T-helper 2 cell treated with Interferon-gamma antibody and Interleukin-4, amounts not matched to agents 5 μg/mL and 100 μg/mL, for 36 hours (primary cell): ENCODE measurements around the gene PPDPF.
"Not testable (repeated sequence)": the region's sequence is repeated elsewhere in the genome, so short reads cannot be mapped to it uniquely, and the experiment has no call there.

Experiments used
- DNase-seq: peaks from one replicate; pipeline ENCODE4 v3.0.0; 2021; ENCODE audit warnings: low spot score
- H3K27ac Mint-ChIP-seq: one replicate; pipeline ENCODE4 v1.8.0; 2021; ENCODE audit warnings: mild to moderate bottlenecking, mixed read lengths
- H3K27me3 Mint-ChIP-seq: one replicate; pipeline ENCODE4 v1.8.0; 2021; ENCODE audit warnings: low read depth, mixed read lengths
- H3K36me3 Mint-ChIP-seq: one replicate; pipeline ENCODE4 v1.8.0; 2021; ENCODE audit warnings: low read depth, mixed read lengths
- H3K4me1 Mint-ChIP-seq: one replicate; pipeline ENCODE4 v1.8.0; 2021; ENCODE audit warnings: low read depth, mixed read lengths
- H3K4me3 Mint-ChIP-seq: one replicate; pipeline ENCODE4 v1.8.0; 2022; ENCODE audit warnings: mild to moderate bottlenecking, moderate library complexity, mixed read lengths
- H3K9me3 Mint-ChIP-seq: one replicate; pipeline ENCODE4 v1.8.0; 2021; ENCODE audit warnings: mixed read lengths

PPDPF gene

DNA sequence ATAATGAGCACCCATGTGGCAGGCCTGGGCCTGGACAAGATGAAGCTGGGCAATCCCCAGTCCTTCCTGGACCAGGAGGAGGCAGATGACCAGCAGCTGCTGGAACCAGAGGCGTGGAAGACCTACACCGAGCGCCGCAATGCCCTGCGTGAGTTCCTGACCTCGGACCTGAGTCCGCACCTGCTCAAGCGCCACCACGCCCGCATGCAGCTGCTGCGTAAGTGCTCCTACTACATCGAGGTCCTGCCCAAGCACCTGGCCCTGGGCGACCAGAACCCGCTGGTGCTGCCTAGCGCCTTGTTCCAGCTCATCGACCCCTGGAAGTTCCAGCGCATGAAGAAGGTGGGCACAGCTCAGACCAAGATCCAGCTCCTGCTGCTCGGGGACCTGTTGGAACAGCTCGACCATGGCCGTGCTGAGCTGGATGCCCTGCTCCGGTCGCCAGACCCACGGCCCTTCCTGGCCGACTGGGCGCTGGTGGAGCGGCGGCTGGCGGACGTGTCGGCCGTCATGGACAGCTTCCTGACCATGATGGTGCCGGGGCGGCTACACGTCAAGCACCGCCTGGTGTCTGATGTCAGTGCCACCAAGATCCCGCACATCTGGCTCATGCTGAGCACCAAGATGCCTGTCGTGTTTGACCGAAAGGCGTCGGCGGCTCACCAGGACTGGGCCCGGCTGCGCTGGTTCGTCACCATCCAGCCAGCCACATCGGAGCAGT, 35.3 kb downstream of the PPDPF start:
- no peak for DNase-seq
- no peaks in the 10 kb centered on the region for H3K9me3 Mint-ChIP-seq
- no peak overlapping the region for H3K27ac Mint-ChIP-seq
- H3K4me1 Mint-ChIP-seq, result peaks cover 12% of the 10 kb centered on the region
- peaks cover 11% of the 10 kb centered on the region for H3K27me3 Mint-ChIP-seq
- H3K36me3 Mint-ChIP-seq, result peaks cover 5% of the 10 kb centered on the region
- H3K4me3 Mint-ChIP-seq, result no peak overlapping the region

DNA sequence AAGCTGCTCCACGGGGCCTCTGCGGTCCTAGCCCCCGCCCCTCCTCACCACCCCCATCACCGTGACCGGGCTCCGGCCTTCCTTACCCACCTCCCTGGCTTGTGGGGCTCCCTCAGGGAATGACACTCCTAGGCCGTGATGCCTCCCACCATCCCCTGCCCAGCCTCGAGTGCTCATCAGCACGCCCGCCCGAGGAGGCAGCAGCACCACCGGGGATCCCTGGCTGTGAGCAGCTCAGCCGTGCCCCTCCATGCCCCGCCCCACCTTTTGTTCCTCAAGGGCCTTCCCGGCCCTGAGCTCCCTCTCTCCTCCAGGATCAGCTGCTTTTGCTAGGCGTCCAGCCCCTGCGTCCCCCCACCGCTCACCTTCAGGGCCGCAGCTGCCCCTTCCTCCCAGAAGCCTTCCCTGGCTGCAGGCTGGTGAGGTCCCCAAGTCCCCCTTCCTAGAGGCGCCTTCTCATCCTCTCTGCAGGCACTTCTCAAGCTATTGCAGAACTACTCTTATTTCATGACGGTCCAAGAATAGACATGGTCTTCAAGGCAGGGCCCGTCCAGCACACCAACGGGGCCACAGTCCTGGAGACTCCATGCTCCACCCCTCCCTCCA, 36.4 kb downstream of the PPDPF start:
- Mint-ChIP-seq H3K4me3 (no peak overlapping the region), H3K27ac (no peak overlapping the region), H3K36me3 (peaks cover 7% of the 10 kb centered on the region)

DNA sequence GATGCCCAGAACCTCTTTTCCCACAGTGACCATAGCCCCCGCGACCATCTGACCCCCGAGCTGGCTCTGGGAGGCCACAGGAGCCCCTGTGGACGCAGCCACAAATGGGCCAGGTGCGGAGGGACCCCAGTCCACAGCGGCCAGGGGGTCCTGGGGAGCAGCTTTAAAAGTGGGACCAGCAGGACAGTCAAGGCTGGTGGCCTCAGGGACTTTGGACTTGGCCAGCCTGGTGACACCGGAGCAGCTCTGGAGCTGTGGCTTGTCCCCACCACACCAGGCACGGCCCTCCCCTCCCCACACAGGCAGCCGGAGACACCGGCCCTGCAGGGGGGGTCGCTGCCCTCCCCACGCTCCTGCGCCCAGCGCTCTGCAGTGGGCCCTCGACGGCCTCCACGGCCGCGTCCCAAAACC, 36.9 kb downstream of the PPDPF start:
- peaks cover 7% of the 10 kb centered on the region for H3K27me3 Mint-ChIP-seq

More for the DNA sequence above, 36.4 kb downstream of the PPDPF start:
- Mint-ChIP-seq H3K9me3 (no peaks in the 10 kb centered on the region), H3K4me1 (peaks cover 12% of the 10 kb centered on the region), H3K27me3 (peaks cover 8% of the 10 kb centered on the region)
- DNase-seq, result no peak

DNA sequence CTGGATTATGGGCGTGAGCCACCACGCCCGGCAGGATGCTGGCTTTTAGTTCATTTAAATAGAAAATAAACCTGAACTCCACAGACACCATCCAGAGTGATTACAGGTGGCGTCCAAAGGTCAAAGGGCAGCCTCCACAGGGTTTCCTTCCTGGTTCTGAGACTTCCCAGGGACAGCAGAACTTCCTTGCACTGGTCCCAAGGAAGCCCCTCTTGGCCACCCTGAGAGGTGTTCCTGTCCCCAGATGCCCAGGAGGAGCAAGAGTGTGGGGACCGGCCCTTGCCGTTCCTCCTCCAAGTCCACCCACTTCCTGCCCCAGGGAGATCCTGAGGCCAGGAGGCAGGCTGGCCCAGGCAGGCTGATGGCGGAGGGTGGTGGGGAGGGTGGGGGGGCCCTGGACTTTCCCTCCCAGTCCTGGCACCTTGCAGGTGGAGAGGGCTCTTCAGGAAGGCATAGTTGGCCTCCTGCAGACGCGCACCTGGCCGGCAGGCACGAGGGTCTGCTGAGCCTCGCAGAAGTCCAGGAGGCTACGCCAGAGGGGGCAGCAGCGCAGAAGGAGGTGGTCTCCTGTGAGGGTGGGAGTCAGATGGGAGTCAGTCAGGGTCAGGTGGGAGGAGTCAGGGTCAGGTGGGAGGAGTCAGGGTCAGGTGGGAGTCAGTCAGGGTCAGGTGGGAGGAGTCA, 38.4 kb downstream of the PPDPF start:
- no peaks in the 10 kb centered on the region for H3K9me3 Mint-ChIP-seq
- H3K4me1 Mint-ChIP-seq, result no peaks in the 10 kb centered on the region
- DNase-seq, result no peak
- H3K27ac Mint-ChIP-seq, result no peak overlapping the region
- H3K27me3 Mint-ChIP-seq, result no peaks in the 10 kb centered on the region
- H3K4me3 Mint-ChIP-seq, result no peak overlapping the region
- H3K36me3 Mint-ChIP-seq, result peaks cover 7% of the 10 kb centered on the region

More for the DNA sequence above, 36.9 kb downstream of the PPDPF start:
- Mint-ChIP-seq H3K27ac (no peak overlapping the region), H3K9me3 (no peaks in the 10 kb centered on the region), H3K36me3 (peaks cover 7% of the 10 kb centered on the region), H3K4me1 (peaks cover 7% of the 10 kb centered on the region), H3K4me3 (no peak overlapping the region)
- no peak for DNase-seq

DNA sequence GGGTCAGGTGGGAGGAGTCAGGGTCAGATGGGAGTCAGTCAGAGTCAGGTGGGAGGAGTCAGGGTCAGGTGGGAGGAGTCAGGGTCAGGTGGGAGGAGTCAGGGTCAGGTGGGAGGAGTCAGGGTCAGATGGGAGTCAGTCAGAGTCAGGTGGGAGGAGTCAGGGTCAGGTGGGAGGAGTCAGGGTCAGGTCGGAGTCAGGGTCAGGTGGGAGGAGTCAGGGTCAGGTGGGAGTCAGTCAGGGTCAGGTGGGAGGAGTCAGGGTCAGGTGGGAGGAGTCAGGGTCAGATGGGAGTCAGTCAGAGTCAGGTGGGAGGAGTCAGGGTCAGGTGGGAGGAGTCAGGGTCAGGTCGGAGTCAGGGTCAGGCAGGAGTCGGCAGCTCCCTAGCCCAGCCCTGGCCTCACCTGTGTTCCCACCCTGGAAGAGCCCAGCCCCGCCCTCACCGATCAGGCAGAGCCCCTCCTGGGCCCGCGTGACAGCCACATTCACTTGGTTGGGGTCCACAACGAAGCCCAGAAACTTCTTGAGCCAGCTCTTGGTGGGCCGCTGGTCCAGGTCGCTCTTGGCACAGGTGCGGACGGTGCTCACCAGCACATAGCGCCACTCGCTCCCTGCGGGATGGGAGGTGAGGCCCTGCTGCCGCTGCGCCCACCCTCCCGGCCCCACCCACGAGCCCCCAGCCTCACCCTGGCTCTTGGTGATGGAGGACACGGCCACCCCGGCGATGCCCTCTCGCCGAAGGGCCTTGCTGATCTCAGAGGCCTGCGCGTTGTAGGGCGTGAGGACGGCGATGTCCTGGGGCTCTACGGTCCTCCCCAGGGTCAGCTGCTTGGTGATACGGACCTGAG, 39.1 kb downstream of the PPDPF start:
- not testable (repeated sequence) for H3K27me3 Mint-ChIP-seq, DNase-seq

DNA sequence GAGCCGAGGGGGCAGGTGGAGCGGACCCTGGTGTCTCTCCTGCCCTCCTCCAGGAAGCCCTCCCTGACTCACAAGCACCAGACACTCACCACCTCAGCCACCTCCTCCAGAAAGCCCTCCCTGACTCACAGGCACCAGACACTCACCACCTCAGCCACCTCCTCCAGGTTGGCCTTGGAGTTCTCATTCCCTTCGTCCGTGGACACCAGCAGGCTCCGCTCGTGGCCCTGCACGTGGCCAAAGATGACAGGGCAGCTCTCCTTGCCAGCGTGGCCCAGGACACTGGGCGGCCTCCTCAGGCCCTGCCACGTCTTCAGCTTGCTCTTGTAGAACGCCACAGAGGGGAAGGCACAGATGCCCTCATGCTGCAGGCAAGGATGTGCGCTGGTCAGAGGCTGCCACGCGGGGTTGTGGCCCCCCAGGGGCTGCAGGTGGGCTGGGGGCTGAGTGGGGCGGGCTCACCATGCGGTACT, 39.8 kb downstream of the PPDPF start:
- H3K4me1 Mint-ChIP-seq, result no peaks in the 10 kb centered on the region
- DNase-seq, result no peak
- H3K36me3 Mint-ChIP-seq, result peaks cover 7% of the 10 kb centered on the region
- H3K9me3 Mint-ChIP-seq, result no peaks in the 10 kb centered on the region
- no peak overlapping the region for H3K4me3 Mint-ChIP-seq
- H3K27me3 Mint-ChIP-seq, result no peaks in the 10 kb centered on the region
- no peak overlapping the region for H3K27ac Mint-ChIP-seq

More for the DNA sequence above, 39.1 kb downstream of the PPDPF start:
- H3K4me3 Mint-ChIP-seq, H3K36me3 Mint-ChIP-seq, H3K4me1 Mint-ChIP-seq, H3K27ac Mint-ChIP-seq, H3K9me3 Mint-ChIP-seq: not testable (repeated sequence)

DNA sequence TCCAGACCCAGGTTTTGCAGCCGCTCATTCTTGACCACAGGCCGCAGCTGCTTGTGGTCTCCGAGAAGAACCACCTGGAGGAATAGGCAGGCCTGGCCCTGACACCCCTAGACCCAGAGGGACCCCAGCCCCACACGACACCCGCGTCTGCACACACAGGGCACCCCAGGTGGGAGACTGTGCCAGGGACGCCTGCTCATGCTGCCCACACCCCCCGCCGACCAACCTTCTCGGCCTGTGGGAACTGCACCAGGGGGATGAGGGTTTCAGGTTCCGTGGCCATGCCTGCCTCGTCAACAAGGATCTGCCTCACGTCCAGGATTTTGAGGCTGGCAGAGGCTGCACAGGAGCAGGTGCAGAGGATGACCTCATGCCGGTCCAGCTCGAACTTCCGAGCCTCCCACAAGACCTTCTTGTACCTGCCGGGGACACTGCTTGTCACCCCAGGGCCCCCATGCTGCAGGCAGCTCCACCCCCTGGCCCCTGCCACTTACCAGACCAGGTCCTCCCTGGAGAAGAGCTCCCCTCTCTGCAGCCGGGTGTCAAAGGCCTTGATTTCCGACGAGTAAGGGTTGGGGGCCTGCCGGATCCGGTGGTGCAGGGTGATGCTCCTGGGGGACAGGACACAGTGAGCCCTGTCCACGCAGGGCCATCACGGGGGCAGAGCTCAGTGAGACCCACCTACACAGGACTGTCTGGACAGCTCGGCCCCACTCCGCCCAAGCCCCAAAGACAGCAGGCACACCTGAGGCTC, 40.5 kb downstream of the PPDPF start:
- Mint-ChIP-seq H3K27me3 (no peaks in the 10 kb centered on the region), H3K27ac (no peak overlapping the region), H3K4me3 (no peak overlapping the region), H3K36me3 (peaks cover 8% of the 10 kb centered on the region), H3K9me3 (no peaks in the 10 kb centered on the region), H3K4me1 (no peaks in the 10 kb centered on the region)
- no peak for DNase-seq

DNA sequence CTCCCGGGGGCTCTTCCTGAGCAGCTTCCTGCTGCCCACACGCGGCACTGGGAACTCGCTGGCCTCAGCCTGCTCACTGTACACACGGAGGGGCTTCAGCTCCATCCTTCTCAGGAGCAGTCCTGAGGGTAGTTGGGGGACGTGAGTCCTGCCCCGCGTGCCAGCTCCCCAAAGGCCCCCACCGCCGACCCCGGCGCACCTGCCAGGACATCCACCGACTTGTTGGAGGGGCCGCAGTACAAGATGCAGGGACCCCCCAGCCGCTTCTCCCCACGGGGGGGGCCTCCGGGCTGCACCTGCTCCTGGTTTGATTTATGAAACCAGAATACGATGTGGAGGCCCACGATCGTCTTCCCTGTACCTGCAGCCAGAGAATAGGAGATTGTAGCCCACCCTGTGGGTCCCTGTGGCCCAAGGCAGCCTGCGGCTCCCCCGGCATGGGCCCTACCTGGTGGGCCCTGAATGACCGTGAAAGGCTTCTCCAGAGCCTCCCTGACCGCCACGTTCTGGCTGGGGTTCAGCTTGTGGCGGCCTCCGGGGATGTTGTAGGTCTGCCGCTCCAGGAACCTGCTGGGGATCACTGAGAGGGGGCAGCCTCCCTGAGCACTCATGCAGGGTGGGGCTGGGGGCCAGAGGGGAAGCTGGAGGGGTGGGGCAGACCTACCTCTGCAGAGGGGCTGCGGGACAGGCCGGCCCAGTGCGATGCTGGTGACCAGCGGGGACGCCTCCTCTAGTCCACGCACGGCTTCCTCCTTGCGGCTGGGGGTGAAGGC, 41.2 kb downstream of the PPDPF start:
- Mint-ChIP-seq H3K27ac (no peak overlapping the region), H3K4me3 (no peak overlapping the region), H3K9me3 (no peaks in the 10 kb centered on the region), H3K4me1 (no peaks in the 10 kb centered on the region), H3K36me3 (peaks cover 8% of the 10 kb centered on the region), H3K27me3 (no peaks in the 10 kb centered on the region)
- DNase-seq, result no peak

DNA sequence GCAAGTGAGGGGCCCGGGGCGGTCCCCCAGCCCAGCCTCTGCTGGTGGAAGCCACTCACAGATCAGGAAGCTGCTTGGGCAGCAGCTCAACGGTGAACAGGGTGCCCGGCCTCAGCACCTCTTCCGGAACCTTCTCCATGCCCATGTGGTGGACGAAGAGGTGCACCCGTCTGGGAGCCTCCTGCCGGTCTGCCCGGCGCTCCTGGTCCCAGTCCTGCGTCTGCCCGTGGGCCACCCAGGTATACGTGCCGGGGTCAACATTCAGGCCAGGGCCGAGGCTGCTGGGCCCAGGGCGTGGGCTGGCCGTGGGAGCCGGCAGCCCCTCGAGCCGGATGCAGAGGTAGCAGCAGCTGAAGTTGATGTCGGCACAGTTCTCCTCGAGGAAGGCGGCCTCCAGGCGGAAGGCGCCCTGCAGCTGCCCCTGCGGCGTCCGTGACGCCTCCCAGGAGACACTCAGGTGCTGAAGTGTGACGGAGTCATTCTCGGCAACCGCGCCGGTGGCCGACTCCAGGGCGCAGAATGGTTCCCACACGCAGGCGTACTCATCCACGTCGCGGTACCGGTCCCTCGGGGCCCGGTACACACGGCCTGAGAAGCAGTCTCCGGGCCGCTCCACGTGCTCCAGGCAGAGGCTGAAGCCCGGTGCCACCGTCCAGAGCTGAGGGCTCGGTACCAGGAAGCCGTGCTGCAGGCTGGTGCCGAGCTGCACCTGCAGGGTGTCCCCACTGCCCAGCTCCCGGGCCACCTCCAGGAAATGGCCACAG, 42.1 kb downstream of the PPDPF start:
- Mint-ChIP-seq H3K36me3 (peaks cover 8% of the 10 kb centered on the region), H3K4me3 (no peak overlapping the region), H3K27ac (no peak overlapping the region), H3K9me3 (no peaks in the 10 kb centered on the region), H3K27me3 (no peaks in the 10 kb centered on the region), H3K4me1 (peaks cover 3% of the 10 kb centered on the region)
- no peak for DNase-seq

DNA sequence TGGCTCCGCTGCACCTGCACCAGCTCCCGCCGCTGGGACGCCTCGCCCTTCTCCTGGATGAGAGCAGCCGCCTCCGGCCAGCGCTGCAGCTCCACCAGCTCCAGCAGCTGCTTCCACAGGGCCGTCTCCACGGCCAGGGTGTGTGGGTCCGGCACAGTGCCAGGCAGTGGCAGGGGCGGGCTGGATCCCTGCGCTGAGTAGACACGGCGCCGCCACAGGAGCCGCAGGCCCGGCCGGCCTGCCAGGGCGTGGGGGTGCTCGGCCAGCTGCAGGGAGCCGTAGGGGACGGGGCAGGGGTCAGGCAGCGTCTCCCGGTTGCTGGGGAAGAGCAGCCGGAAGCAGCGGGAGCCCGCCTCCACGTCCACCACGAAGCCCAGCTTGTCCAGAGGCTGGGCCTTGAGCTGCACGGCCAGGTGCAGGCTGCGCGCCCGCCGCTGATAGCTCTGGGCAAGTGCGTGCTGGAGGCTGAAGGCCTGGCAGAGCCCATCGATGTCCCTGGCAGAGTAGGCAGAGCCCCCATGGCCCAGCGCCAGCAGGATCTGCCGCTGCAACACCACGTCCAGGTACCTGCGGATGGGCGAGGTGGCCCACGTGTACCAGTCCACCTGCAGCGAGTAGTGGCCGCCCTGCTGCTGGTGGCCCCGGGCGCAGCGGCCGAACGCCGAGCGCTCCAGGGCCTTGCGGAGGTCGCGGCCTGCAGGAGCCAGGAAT, 42.8 kb downstream of the PPDPF start:
- Mint-ChIP-seq H3K9me3 (no peaks in the 10 kb centered on the region), H3K27ac (no peak overlapping the region), H3K36me3 (peaks cover 12% of the 10 kb centered on the region), H3K4me3 (no peak overlapping the region), H3K27me3 (no peaks in the 10 kb centered on the region), H3K4me1 (peaks cover 10% of the 10 kb centered on the region)
- no peak for DNase-seq

DNA sequence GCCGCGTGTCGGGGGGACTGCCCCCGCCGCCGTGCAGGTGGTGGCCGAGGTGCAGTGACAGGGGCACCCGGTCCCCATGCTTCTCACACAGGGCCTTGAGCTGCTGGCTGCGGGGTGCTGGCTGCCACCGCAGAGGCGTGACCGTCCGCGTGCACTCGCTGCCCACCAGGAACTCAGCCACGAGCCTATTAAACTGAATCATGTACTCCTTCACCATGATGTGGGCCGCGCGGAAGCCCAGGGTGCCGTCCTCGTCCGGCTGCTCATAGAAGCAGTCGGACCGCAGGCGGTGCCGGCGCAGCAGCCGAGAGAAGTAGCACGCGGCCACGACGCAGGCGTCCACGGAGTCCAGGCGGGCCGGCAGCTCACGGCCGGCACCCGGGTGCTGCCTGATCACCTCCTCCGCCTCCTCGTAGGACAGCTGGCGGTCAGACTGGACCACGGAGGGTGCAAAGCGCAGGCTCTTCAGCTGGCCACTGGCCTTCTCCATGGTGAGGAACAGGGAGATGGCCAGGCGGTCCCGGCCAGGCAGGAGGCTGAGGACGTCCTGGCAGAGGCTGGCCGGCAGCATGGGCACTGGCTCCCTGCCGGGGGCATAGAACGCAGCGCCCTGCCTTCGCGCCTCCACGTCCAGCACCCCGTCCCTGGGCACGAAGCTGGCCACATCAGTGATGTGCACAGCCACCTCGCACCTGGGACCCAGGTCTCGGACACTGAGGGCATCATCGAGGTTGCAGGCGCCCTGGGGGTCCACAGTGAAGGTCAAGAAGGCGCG, 43.7 kb downstream of the PPDPF start:
- Mint-ChIP-seq H3K4me1 (peaks cover 10% of the 10 kb centered on the region), H3K27me3 (peaks cover 2% of the 10 kb centered on the region), H3K4me3 (no peak overlapping the region), H3K9me3 (no peaks in the 10 kb centered on the region), H3K27ac (no peak overlapping the region), H3K36me3 (peaks cover 11% of the 10 kb centered on the region)
- DNase-seq, result no peak
